Type B pancreatic cell (in vitro differentiated cells): Measurements from ENCODE around the gene IL10. TPM values are rescaled to one million over a fixed set of nuclear protein-coding genes. Genes with fewer than 3 reads are reported as not detected.
A peak's percentile ranks its signal among the peaks of the same experiment; 100 is the strongest.

Experiments used
- DNase-seq: peaks from one replicate; pipeline ENCODE4 v3.0.0; 2021; ENCODE audit warnings: mixed read lengths; ENCODE audit not compliant: unreplicated experiment; ENCODE audit errors: extremely low spot score
- H3K27ac Mint-ChIP-seq: 2 replicates; pipeline ENCODE4 v1.8.0; 2021; ENCODE audit warnings: mild to moderate bottlenecking, mixed read lengths
- H3K27me3 Mint-ChIP-seq: 2 replicates; pipeline ENCODE4 v1.8.0; 2021; ENCODE audit warnings: mixed read lengths
- H3K36me3 Mint-ChIP-seq: 2 replicates; pipeline ENCODE4 v1.8.0; 2021; ENCODE audit warnings: mixed read lengths
- H3K4me1 Mint-ChIP-seq: one replicate; pipeline ENCODE4 v1.8.0; 2021; ENCODE audit warnings: mixed read lengths; ENCODE audit not compliant: unreplicated experiment
- H3K4me3 Mint-ChIP-seq: 2 replicates; pipeline ENCODE4 v1.8.0; 2021; ENCODE audit warnings: mild to moderate bottlenecking, mixed read lengths
- H3K9me3 Mint-ChIP-seq: 2 replicates; pipeline ENCODE4 v1.8.0; 2021; ENCODE audit warnings: mixed read lengths
- total RNA-seq: library from RNA; stranded (reverse); gene quantifications from 2 replicates; pipeline ENCODE4 v1.2.1, GENCODE V29; 2021; ENCODE audit warnings: low replicate concordance
- TF ChIP-seq, protein P1 (sequence below): fragments of 200-600 bp; sonication (generic); conservative IDR thresholded peaks from 2 replicates; pipeline ENCODE4 v1.5.0; 2021; ENCODE audit warnings: antibody characterized with exemption, mild to moderate bottlenecking

The IL10 gene
- total RNA-seq, 1 donor from 2014 or later = not detected

DNA sequence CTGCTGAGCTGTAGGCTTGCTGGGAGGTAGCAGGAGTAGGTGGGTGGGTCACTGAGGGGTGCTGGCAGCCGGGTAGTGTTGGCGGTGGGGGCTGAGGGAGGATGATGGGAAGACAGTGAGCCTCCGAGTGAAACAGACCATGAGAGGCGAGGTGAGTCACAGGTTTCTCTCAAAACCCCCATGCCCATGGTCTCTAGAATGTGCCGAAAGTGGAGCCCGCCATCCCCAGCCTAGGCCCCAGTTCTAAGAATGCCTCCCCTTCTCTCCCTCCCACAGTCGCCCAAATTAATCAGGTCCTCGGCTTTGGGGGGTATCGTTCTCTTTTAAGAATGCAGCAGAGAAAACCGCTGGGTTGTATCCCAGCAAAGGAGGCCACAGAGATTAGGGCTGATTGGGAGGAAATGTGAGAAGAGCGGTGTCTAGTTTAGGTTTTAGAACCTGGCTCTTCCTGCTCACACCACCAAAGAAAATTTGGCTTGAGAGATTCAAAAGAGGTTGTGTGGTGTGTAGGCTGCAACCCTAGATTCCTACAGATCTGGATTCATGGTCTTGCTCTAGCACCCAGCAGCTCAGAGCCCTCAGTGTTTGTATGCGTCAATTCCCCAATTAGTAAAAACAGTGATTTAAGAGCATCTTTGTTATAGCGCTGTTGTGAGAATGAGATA lies 29.4 kb downstream of the IL10 start:
- peaks cover 14% of the 10 kb centered on the region for H3K4me1 Mint-ChIP-seq
- no peaks in the 10 kb centered on the region for H3K9me3 Mint-ChIP-seq
- peaks cover 3% of the 10 kb centered on the region for H3K36me3 Mint-ChIP-seq
- H3K27ac Mint-ChIP-seq = no peak overlapping the region
- TF ChIP-seq, protein P1, sequence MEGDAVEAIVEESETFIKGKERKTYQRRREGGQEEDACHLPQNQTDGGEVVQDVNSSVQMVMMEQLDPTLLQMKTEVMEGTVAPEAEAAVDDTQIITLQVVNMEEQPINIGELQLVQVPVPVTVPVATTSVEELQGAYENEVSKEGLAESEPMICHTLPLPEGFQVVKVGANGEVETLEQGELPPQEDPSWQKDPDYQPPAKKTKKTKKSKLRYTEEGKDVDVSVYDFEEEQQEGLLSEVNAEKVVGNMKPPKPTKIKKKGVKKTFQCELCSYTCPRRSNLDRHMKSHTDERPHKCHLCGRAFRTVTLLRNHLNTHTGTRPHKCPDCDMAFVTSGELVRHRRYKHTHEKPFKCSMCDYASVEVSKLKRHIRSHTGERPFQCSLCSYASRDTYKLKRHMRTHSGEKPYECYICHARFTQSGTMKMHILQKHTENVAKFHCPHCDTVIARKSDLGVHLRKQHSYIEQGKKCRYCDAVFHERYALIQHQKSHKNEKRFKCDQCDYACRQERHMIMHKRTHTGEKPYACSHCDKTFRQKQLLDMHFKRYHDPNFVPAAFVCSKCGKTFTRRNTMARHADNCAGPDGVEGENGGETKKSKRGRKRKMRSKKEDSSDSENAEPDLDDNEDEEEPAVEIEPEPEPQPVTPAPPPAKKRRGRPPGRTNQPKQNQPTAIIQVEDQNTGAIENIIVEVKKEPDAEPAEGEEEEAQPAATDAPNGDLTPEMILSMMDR = no peak
- H3K4me3 Mint-ChIP-seq = no peak overlapping the region
- H3K27me3 Mint-ChIP-seq = peaks cover 5% of the 10 kb centered on the region
- no peak for DNase-seq

DNA sequence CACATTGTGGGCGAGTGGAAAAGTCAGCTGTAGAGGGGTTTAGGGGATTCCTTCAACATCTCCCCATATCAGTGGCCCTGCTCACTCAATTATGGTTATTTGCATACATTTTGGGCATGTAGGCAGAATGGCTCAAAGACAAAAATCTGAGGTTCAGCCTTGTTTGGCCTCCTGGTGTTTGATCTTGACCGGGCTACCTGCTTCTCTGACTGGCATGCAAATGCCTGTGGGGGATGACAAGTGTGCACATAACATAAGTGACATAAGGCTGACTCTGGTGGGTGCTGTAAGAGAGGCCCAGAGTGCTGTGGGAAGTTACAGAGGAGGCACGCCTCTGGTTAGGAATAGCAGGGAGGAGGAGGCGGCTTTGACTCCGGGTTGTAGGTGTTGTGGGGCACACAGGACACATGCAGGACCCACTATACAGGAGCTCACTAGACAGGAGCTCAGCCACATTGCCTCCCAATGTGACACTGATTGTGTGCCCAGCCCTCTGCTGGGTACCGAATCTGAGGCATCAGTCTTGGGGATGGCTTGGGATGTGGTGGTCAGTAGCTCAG lies 31.1 kb downstream of the IL10 start:
- peaks cover 3% of the 10 kb centered on the region for H3K36me3 Mint-ChIP-seq
- H3K9me3 Mint-ChIP-seq = no peaks in the 10 kb centered on the region
- H3K4me1 Mint-ChIP-seq = peaks cover 14% of the 10 kb centered on the region
- H3K4me3 Mint-ChIP-seq = no peak overlapping the region
- DNase-seq = no peak
- TF ChIP-seq, protein P1 = no peak
- H3K27me3 Mint-ChIP-seq = peaks cover 3% of the 10 kb centered on the region
- H3K27ac Mint-ChIP-seq = no peak overlapping the region

DNA sequence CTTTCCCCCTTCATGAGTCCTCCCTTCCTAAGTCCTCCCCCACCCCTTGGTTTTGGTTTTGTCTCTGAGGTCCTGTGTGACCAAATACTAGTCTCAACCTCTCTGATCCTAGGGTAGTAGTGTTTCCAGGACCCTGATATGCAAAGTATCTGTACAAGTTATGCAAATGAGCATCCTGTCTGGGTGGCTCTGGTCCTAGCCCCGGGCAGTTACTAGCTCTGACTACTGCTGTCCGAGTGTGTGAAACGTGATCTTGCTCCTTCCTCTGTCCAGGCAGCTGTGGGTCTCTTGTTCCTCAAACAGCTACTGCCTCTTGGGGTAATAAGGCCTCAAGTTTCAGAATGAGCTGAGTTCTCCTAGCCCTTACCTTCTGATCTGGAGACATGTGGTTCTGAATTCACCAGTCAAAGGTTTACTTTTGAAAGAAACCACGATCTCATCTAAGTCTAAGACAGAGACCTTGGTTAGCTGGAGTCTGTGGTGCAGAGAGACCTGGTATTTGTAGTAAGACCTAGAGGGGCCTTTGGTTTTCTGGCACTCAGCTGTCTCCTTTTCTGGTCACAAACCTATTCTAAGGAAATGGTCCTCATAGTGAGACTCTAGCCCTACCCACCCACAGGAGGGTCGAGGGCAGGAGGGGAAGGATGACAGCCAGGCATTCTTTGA lies 32.8 kb downstream of the IL10 start:
- Mint-ChIP-seq H3K27ac (no peak overlapping the region), H3K9me3 (no peaks in the 10 kb centered on the region), H3K4me3 (no peak overlapping the region), H3K36me3 (peaks cover 3% of the 10 kb centered on the region), H3K27me3 (no peaks in the 10 kb centered on the region), H3K4me1 (peaks cover 14% of the 10 kb centered on the region)
- TF ChIP-seq, protein P1 = no peak
- no peak for DNase-seq

GRCh38 chr1:206738370-206739366 lies 33.6 kb downstream of the IL10 start:
- Mint-ChIP-seq H3K4me1 (peaks cover 14% of the 10 kb centered on the region), H3K27ac (no peak overlapping the region), H3K9me3 (no peaks in the 10 kb centered on the region), H3K27me3 (no peaks in the 10 kb centered on the region), H3K4me3 (no peak overlapping the region), H3K36me3 (peaks cover 3% of the 10 kb centered on the region)
- TF ChIP-seq, protein P1 = peak; percentile 46
- no peak for DNase-seq

- TF ChIP-seq, protein P1 = no peak
- peaks cover 14% of the 10 kb centered on the region for H3K4me1 Mint-ChIP-seq
- H3K9me3 Mint-ChIP-seq = no peaks in the 10 kb centered on the region
- no peak overlapping the region for H3K4me3 Mint-ChIP-seq
- no peak for DNase-seq
- peaks cover 3% of the 10 kb centered on the region for H3K36me3 Mint-ChIP-seq
- no peak overlapping the region for H3K27ac Mint-ChIP-seq
- H3K27me3 Mint-ChIP-seq = no peaks in the 10 kb centered on the region
Measured at GRCh38 chr1:206737729-206738201, 34.5 kb downstream of the IL10 start.
